NOMO-1 treated with DMSO at 0.1 percent for 48 hours (cell line): ENCODE data around the gene FAR1.

Source experiments
- DNase-seq: peaks from one replicate; lab custom pipeline; 2025; ENCODE audit not compliant: unreplicated experiment; lab: John Stamatoyannopoulos, UW

FAR1 gene

DNA sequence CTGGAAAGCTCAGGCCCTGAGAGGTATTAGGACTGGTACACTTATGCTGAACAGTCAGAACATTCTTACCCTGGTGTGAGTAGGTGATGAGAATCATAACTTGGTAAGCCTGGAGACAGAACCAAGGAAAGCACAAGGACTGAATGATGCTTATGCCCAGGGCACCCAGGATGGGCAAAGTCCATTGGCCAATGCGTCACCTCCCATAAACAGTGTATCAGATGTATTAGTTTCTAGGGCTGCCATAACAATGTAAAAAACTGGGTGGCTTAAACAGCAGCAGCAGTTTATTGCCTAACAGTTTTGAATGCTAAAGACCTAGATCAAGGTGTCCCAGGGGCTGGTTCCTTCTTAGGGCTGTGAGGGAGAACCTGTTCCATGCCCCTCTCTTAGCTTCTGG is 107.0 kb downstream of the FAR1 start:
- DNase-seq: no peak

DNA sequence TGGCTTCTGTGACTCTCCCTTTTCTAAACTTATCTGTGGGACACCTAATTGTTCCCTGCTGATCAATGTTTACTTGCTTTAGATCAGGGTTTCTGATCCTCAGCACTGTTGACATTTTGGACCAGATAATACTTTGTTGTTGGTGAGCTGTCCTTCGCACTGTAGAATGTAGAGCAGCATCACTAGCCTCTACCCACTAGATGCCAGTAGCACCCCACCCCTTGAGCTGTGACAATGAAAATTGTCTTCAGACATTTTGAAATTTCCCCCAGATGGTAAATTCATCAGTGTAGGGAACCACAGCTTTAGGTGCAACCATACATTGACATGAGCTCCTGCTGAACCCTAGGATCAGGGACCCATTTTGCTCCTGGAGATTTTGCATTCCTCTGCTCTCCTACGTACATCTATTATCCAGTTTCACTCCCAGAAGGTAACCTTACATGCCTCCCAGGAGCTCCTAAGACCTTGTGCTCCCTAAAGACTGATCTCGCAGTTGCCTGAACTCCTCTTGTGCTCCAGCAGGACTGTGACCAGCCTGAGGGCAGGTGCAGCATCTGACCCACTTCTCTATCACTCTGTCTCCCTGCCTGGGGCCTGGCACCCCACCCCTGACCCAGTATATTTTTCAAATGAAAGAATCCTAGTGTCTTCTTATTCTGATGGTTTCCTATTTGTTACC is 107.8 kb downstream of the FAR1 start:
- peak; percentile 21 for DNase-seq

DNA sequence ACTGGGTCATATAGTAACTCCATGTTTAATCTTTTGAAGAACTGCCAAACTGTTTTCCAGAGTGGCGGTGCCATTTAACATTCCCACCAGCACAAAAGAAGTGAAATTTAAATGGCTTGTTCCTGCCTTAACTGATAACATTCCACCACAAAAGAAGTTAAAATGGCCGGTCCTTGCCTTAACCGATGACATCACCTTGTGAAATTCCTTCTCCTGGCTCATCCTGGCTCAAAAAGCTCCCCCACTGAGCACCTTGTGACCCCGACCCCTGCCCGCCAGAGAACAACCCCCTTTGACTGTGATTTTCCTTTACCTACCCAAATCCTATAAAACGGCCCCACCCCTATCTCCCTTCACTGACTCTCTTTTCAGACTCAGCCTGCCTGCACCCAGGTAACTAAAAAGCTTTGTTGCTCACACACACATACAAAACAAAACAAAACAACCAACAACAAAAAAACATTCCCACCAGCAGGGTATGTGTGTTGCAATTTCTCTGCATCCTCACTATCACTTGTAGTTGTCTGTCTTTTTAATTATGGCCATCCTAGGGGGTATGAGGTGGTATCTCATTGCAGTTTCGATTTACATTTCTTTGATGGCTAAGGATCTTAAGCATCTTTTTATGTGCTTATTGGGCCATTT is 109.0 kb downstream of the FAR1 start:
- DNase-seq: no peak

DNA sequence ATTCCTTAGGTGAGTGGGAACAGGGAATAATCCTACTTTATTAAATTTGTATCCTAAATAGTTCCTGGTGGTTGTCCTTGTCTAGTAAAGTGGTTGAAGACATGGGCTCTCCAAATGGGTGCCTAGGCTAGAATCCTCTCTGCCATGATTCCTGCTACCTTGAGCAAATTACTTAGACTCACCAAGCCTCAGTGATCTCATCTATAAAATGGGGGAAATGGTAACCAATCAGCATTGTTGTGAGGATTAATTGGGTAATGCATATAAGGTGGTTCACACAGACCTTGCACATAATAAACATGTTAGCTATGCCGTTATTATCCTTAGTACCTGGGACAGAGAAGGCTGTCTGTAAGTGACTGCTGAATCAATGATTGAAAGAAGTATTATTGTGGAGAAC is 109.9 kb downstream of the FAR1 start:
- no peak for DNase-seq

DNA sequence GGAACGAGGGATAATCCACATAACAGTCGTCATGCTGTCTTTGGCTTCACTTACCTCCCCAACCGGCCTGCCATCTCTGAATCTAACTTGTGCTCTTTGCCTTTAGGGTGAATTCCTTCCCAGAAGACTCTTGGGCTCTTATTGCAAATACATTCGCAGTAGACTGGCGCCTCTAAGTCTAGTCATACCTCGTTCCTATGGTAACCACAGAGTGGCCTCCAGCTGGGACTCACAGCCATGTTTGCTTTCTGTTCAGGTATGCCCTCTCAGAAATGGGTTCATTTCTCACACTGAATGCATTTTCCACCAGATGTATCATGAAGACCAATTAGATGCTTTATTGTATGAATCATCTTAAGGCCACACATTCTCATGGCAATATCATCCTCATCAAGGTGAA is 112.7 kb downstream of the FAR1 start:
- DNase-seq: no peak
